Fibroblast of lung (primary cell): Measurements from ENCODE around the gene MAMLD1.

ENCODE experiments used
- EZH2 ChIP-seq: IDR thresholded peaks from 2 replicates; pipeline ENCODE4 v1.5.1; 2012; ENCODE audit warnings: low read length, control low read depth, mild to moderate bottlenecking; ENCODE audit errors: missing control alignments
- TF ChIP-seq, protein P1 (sequence below), 2 donors: IDR thresholded peaks in 1 of 2; conservative IDR thresholded peaks in 1 of 2; 1 replicate in 1 of 2; 2 replicates in 1 of 2; pipeline ENCODE4 v1.5.1; 2011 to 2012; ENCODE audit warnings: low read length in 2 of 2, control low read depth in 1 of 2, inconsistent platforms in 1 of 2, low read depth in 1 of 2, mild to moderate bottlenecking in 1 of 2

DNA sequence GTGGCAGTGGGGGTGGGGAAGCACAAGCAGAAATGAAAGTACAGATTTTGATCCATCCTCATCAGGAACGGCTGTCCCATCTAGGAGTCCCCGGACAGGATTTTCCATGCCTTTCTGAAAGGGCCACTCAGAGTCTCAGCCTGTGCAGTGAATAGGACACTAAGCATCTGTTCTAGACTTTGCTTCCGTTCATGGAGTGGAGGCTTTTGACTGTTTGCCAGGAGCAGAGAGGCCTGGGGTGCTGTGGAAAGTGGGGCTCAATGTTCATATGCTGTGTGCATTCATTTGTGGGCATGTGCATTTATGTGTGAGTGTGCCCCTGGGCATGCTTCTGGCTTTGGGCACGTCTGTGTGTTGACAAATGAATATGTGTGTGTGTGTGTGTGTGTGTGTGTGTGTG is 25.6 kb upstream of the MAMLD1 start:
- no peak for TF ChIP-seq EZH2
- TF ChIP-seq, protein P1, sequence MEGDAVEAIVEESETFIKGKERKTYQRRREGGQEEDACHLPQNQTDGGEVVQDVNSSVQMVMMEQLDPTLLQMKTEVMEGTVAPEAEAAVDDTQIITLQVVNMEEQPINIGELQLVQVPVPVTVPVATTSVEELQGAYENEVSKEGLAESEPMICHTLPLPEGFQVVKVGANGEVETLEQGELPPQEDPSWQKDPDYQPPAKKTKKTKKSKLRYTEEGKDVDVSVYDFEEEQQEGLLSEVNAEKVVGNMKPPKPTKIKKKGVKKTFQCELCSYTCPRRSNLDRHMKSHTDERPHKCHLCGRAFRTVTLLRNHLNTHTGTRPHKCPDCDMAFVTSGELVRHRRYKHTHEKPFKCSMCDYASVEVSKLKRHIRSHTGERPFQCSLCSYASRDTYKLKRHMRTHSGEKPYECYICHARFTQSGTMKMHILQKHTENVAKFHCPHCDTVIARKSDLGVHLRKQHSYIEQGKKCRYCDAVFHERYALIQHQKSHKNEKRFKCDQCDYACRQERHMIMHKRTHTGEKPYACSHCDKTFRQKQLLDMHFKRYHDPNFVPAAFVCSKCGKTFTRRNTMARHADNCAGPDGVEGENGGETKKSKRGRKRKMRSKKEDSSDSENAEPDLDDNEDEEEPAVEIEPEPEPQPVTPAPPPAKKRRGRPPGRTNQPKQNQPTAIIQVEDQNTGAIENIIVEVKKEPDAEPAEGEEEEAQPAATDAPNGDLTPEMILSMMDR (conservative IDR thresholded peaks at IDR 0.05 in 1 of 2, IDR thresholded peaks at IDR 0.05 in 1 of 2; ENCODE audit: low read depth in 1 of 2, low read length in 2 of 2), result no peak
